HepG2 (cell line): ENCODE measurements around the gene SLC12A9.

Experiments
- BRD4 ChIP-seq: sonication (generic); formaldehyde crosslinking; IDR thresholded peaks from 2 replicates; pipeline ENCODE4 v1.4.0; 2020; ENCODE audit warnings: missing genetic modification reagents
- CCAR2 ChIP-seq: fragments of 200-400 bp; formaldehyde crosslinking; optimal IDR thresholded peaks from 2 replicates; pipeline ENCODE3; 2018; ENCODE audit warnings: low read depth, mild to moderate bottlenecking, low read length, moderate library complexity
- PITX1 ChIP-seq: sonication (generic); formaldehyde crosslinking; IDR thresholded peaks from 2 replicates; pipeline ENCODE4 v1.5.1; 2020; ENCODE audit warnings: mild to moderate bottlenecking, missing genetic modification reagents
- POLR2AphosphoS5 ChIP-seq: IDR thresholded peaks from 2 replicates; pipeline ENCODE4 v1.6.1; 2012; ENCODE audit warnings: low read depth, low read length
- RBM22 ChIP-seq: fragments of 200-400 bp; formaldehyde crosslinking; optimal IDR thresholded peaks from 2 replicates; pipeline ENCODE3; 2017; ENCODE audit warnings: mild to moderate bottlenecking, low read length, moderate library complexity
- RORA ChIP-seq: sonication (generic); formaldehyde crosslinking; IDR thresholded peaks from 2 replicates; pipeline ENCODE4 v1.5.0; 2020; ENCODE audit warnings: mild to moderate bottlenecking, missing genetic modification reagents, moderate library complexity
- ZBTB43 ChIP-seq: sonication (generic); formaldehyde crosslinking; conservative IDR thresholded peaks from 2 replicates; pipeline ENCODE4 v1.4.0; 2020; ENCODE audit warnings: missing genetic modification reagents
- ZFP36L1 ChIP-seq: sonication (generic); formaldehyde crosslinking; IDR thresholded peaks from 2 replicates; pipeline ENCODE4 v1.8.0; 2022; ENCODE audit warnings: mild to moderate bottlenecking, missing genetic modification reagents, moderate library complexity
- ZNF317 ChIP-seq: sonication (generic); formaldehyde crosslinking; IDR thresholded peaks from 2 replicates; pipeline ENCODE4 v1.5.0; 2020; ENCODE audit warnings: mild to moderate bottlenecking, missing genetic modification reagents
- TF ChIP-seq, protein P1 (sequence below): sonication (generic); formaldehyde crosslinking; IDR thresholded peaks from 2 replicates; pipeline ENCODE4 v1.4.0; 2020; ENCODE audit warnings: missing genetic modification reagents, mild to moderate bottlenecking, borderline replicate concordance

- TF ChIP-seq RBM22 (no peak), RORA (CRISPR knock-in tag) (no peak), ZNF317 (CRISPR knock-in tag) (no peak), POLR2AphosphoS5 (no peak), ZFP36L1 (CRISPR knock-in tag) (no peak), CCAR2 (no peak), BRD4 (CRISPR knock-in tag) (no peak), PITX1 (CRISPR knock-in tag) (no peak), ZBTB43 (no peak)
- TF ChIP-seq, protein P1, sequence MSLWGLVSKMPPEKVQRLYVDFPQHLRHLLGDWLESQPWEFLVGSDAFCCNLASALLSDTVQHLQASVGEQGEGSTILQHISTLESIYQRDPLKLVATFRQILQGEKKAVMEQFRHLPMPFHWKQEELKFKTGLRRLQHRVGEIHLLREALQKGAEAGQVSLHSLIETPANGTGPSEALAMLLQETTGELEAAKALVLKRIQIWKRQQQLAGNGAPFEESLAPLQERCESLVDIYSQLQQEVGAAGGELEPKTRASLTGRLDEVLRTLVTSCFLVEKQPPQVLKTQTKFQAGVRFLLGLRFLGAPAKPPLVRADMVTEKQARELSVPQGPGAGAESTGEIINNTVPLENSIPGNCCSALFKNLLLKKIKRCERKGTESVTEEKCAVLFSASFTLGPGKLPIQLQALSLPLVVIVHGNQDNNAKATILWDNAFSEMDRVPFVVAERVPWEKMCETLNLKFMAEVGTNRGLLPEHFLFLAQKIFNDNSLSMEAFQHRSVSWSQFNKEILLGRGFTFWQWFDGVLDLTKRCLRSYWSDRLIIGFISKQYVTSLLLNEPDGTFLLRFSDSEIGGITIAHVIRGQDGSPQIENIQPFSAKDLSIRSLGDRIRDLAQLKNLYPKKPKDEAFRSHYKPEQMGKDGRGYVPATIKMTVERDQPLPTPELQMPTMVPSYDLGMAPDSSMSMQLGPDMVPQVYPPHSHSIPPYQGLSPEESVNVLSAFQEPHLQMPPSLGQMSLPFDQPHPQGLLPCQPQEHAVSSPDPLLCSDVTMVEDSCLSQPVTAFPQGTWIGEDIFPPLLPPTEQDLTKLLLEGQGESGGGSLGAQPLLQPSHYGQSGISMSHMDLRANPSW (CRISPR knock-in tag) = no peak
Observed at GRCh38 chr7:100878685-100879084, 26.2 kb downstream of the SLC12A9 start.
